Prostate gland (tissue), 2 donors: ENCODE measurements around the gene PCDHGA6. TPM values are rescaled to one million over a fixed set of nuclear protein-coding genes. Genes with fewer than 3 reads are reported as not detected.
"Not testable (repeated sequence)": the region's sequence is repeated elsewhere in the genome, so short reads cannot be mapped to it uniquely, and the experiment has no call there.

Experiments
- DNase-seq: peaks from one replicate; pipeline ENCODE4 v3.0.0-alpha.2; 2019; ENCODE audit warnings: low spot score
- H3K27ac ChIP-seq, 2 donors: fragments of 200-600 bp; sonication (generic); 2 replicates each; pipeline ENCODE4 v1.5.1; 2017 to 2019
- H3K27me3 ChIP-seq: fragments of 200-600 bp; sonication (generic); replicated peaks from 2 replicates; pipeline ENCODE4 v1.5.1; 2019; ENCODE audit not compliant: insufficient read depth
- H3K36me3 ChIP-seq, 2 donors: fragments of 200-600 bp; sonication (generic); 1 replicate in 1 of 2; 2 replicates in 1 of 2; pipeline versions ENCODE4 v1.5.1 to v1.8.1; 2017 to 2019
- H3K4me1 ChIP-seq: fragments of 200-600 bp; sonication (generic); replicated peaks from 2 replicates; pipeline ENCODE4 v1.5.1; 2019
- H3K4me3 ChIP-seq, 2 donors: fragments of 200-600 bp; sonication (generic); 2 replicates each; pipeline ENCODE4 v1.5.1; 2017 to 2019
- H3K9me3 ChIP-seq: fragments of 200-600 bp; sonication (generic); 2 replicates; pipeline ENCODE4 v1.5.1; 2017
- POLR2A ChIP-seq: fragments of 450-650 bp; IDR thresholded peaks from one replicate; pipeline ENCODE4 v1.6.1; 2016; ENCODE audit warnings: antibody characterized with exemption, mild to moderate bottlenecking
- POLR2AphosphoS5 ChIP-seq: sonication (generic); formaldehyde crosslinking; IDR thresholded peaks from one replicate; pipeline ENCODE4 v1.6.1; 2017; ENCODE audit warnings: antibody characterized with exemption
- WGBS: methylation state at CpG from one replicate; pipeline ENCODE4 v1.1.5; 2018; 5-methylcytosine and 5-hydroxymethylcytosine counted together
- intact Hi-C: fragments of 100-400 bp; cut with DNase I; formaldehyde crosslinking; loops from one replicate; pipeline ENCODE4 v1.14.2; 2022
- total RNA-seq, 2 donors: library from RNA; depleted of rRNA; stranded (reverse); fragments of >200 nt; gene quantifications; one replicate each; pipeline ENCODE4 v1.1.0, GENCODE V29; 2016
- TF ChIP-seq, protein P1 (sequence below), 4 experiments: fragments of 200-600 bp in 2 of 4; fragments of 450-650 bp in 2 of 4; sonication (generic) in 2 of 4; IDR thresholded peaks; 1 replicate in 3 of 4; 2 replicates in 1 of 4; pipeline ENCODE4 v1.5.1; 2016 to 2019; ENCODE audit warnings: antibody characterized with exemption in 4 of 4, mild to moderate bottlenecking in 2 of 4, moderate library complexity in 2 of 4

PCDHGA6 gene
- total RNA-seq, 2 donors from 2014 or later, result 2.0 to 8.4 TPM

DNA sequence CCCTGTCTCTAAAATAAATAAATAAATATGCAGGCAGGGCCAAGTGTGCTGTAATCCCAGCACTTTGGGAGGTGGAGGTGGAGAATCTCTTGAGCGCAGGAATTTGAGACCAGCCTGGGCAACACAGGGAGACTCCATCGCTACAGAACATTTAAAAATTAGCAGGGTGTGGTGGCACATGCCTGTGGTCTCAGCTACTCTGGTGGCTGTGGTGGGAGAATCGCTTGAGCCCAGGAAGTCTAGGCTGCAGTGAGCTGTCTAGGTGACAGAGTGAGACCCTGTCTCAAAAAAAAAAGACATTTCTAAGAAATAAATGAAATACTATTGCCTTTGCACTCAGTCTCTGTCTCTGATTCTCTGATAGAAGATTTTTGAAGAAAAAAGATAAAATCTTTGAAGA is 37.9 kb downstream of the PCDHGA6 start:
- no peak for DNase-seq
- WGBS, result 56% methylated on average over 3 of the region's 3 CpGs
- Histone ChIP-seq H3K27me3 (peaks cover 2% of the 10 kb centered on the region), H3K27ac (no peak overlapping the region), H3K36me3 (no peaks in the 10 kb centered on the region), H3K4me3 (no peak overlapping the region), H3K4me1 (no peaks in the 10 kb centered on the region), H3K9me3 (no peaks in the 10 kb centered on the region)
- TF ChIP-seq POLR2AphosphoS5 (no peak), POLR2A (no peak)
- TF ChIP-seq, protein P1, sequence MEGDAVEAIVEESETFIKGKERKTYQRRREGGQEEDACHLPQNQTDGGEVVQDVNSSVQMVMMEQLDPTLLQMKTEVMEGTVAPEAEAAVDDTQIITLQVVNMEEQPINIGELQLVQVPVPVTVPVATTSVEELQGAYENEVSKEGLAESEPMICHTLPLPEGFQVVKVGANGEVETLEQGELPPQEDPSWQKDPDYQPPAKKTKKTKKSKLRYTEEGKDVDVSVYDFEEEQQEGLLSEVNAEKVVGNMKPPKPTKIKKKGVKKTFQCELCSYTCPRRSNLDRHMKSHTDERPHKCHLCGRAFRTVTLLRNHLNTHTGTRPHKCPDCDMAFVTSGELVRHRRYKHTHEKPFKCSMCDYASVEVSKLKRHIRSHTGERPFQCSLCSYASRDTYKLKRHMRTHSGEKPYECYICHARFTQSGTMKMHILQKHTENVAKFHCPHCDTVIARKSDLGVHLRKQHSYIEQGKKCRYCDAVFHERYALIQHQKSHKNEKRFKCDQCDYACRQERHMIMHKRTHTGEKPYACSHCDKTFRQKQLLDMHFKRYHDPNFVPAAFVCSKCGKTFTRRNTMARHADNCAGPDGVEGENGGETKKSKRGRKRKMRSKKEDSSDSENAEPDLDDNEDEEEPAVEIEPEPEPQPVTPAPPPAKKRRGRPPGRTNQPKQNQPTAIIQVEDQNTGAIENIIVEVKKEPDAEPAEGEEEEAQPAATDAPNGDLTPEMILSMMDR (IDR thresholded peaks at IDR 0.05), result no peak
- intact Hi-C loops, result loop anchor here (10.0 kb wide), 1 partner anchor 113 kb away; no protein-coding TSS in a partner anchor

DNA sequence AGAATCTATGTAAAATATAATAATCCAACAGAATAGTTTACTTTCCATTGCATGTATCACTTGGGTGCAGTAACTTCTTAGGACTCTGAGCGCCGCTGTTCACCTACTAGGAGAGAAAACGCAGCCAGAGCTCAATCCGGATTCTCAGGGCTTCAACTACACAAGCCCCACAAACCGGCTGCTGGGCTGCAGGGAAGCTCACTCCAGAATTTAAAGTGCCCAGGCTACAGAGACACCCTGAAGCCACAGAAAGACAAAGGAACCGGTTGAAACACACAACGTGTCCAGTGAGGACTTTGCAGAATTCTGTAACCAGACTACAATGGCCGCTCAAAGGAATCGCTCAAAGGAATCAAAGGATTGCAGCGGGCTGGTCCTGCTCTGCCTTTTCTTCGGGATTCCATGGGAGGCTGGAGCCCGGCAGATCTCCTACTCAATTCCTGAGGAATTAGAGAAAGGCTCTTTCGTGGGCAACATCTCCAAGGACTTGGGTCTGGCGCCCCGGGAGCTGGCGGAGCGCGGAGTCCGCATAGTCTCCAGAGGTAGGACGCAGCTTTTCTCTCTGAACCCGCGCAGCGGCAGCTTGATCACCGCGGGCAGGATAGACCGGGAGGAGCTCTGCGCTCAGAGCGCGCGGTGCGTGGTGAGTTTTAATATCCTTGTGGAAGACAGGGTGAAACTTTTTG is 39.3 kb downstream of the PCDHGA6 start, which contains the start of gene PCDHGA10:
PCDHGA10 (plus strand) TSS at position 134 of the 686 bp plus-strand sequence; CDS start at position 323, 189 bp downstream.
- WGBS, result 16% methylated on average over 31 of the region's 31 CpGs
- Histone ChIP-seq H3K27ac (peak within 1 kb of the TSS in 1 of 2 donors; percentile 39), H3K36me3 (no peaks in the 10 kb centered on the region), H3K27me3 (peaks cover 2% of the 10 kb centered on the region), H3K4me1 (no peaks in the 10 kb centered on the region), H3K4me3 (peak within 1 kb of the TSS; percentile 5 to 27), H3K9me3 (no peaks in the 10 kb centered on the region)
- intact Hi-C loops, result loop anchor here (10.0 kb wide), 1 partner anchor 112 kb away; no protein-coding TSS in a partner anchor
- DNase-seq, result peak; percentile 55
- TF ChIP-seq POLR2A (no peak), POLR2AphosphoS5 (peak; percentile 5)
- TF ChIP-seq, protein P1 (IDR thresholded peaks at IDR 0.05), result peak in 3 of 4 experiments; percentile 24 to 46 (median 38)

DNA sequence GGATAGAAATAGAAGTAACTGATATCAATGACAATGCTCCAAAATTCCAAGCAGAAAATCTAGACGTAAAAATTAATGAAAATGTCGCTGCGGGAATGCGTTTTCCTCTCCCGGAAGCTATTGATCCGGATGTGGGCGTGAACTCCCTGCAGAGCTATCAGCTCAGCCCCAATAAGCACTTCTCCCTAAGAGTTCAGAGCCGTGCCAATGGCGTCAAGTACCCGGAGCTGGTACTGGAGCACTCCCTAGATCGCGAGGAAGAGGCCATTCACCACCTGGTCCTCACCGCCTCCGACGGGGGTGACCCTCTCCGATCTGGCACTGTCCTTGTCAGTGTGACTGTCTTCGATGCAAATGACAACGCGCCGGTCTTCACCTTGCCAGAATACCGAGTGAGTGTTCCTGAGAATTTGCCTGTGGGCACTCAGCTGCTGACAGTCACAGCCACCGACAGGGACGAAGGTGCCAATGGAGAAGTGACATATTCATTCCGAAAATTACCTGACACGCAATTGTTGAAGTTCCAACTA is 39.9 kb downstream of the PCDHGA6 start:
- intact Hi-C loops, result loop anchor here (10.0 kb wide), 1 partner anchor 111 kb away; no protein-coding TSS in a partner anchor
- WGBS, result 16% methylated on average over 25 of the region's 25 CpGs
- no peaks in the 10 kb centered on the region for H3K4me1 ChIP-seq
- H3K27ac ChIP-seq, result no peak overlapping the region
- peak overlapping the region; percentile 5 to 27 for H3K4me3 ChIP-seq
- TF ChIP-seq, protein P1 (IDR thresholded peaks at IDR 0.05), result no peak
- TF ChIP-seq POLR2AphosphoS5 (no peak), POLR2A (no peak)
- no peaks in the 10 kb centered on the region for H3K36me3 ChIP-seq
- peaks cover 2% of the 10 kb centered on the region for H3K27me3 ChIP-seq
- no peaks in the 10 kb centered on the region for H3K9me3 ChIP-seq
- DNase-seq, result no peak

DNA sequence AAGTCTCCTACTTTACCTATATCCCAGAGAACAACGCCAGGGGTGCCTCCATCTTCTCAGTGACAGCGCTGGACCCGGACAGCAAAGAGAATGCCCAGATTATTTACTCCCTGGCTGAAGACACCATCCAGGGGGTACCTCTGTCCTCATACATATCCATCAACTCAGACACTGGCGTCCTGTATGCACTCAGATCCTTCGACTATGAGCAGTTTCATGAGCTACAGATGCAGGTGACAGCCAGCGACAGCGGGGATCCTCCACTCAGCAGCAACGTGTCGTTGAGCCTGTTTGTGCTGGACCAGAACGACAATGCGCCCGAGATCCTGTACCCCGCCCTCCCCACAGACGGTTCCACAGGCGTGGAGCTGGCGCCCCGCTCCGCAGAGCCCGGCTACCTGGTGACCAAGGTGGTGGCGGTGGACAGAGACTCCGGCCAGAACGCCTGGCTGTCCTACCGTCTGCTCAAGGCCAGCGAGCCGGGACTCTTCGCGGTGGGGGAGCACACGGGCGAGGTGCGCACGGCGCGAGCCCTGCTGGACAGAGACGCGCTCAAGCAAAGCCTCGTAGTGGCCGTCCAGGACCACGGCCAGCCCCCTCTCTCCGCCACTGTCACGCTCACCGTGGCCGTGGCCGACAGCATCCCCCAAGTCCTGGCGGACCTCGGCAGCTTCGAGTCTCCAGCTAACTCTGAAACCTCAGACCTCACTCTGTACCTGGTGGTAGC is 41.0 kb downstream of the PCDHGA6 start:
- H3K27me3 ChIP-seq, H3K27ac ChIP-seq, H3K4me3 ChIP-seq, H3K9me3 ChIP-seq, H3K36me3 ChIP-seq, DNase-seq, H3K4me1 ChIP-seq: not testable (repeated sequence)
- intact Hi-C loops, result loop anchor here (10.0 kb wide), 1 partner anchor 110 kb away; no protein-coding TSS in a partner anchor
- WGBS, result 25% methylated on average over 37 of the region's 46 CpGs

DNA sequence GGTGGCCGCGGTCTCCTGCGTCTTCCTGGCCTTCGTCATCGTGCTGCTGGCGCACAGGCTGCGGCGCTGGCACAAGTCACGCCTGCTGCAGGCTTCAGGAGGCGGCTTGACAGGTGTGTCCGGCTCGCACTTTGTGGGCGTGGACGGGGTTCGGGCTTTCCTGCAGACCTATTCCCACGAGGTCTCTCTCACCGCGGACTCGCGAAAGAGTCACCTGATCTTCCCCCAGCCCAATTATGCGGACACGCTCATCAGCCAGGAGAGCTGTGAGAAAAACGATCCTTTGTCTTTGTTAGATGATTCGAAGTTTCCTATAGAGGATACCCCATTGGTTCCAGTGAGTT is 41.6 kb downstream of the PCDHGA6 start:
- not testable (repeated sequence) for H3K4me1 ChIP-seq, H3K9me3 ChIP-seq, H3K36me3 ChIP-seq, H3K27me3 ChIP-seq, H3K27ac ChIP-seq, H3K4me3 ChIP-seq, DNase-seq
- intact Hi-C loops, result loop anchor here (10.0 kb wide), 1 partner anchor 110 kb away; no protein-coding TSS in a partner anchor
- 26% methylated on average over 18 of the region's 24 CpGs for WGBS
